Right lobe of liver (tissue), 6 donors: ENCODE data around the gene PGM5. TPM values are rescaled to one million over a fixed set of nuclear protein-coding genes. Genes with fewer than 3 reads are reported as not detected.

Experiments
- ATAC-seq, 4 donors: fragments of 200-7000 bp; cut with Tn5 transposase; one replicate each; pipeline ENCODE4 v1.9.1; 2020; ENCODE audit warnings: mild to moderate bottlenecking in 4 of 4, moderate library complexity in 4 of 4
- DNase-seq, 3 donors: peaks; one replicate each; pipeline ENCODE4 v3.0.0-alpha.2; 2020
- H3K27ac ChIP-seq, 3 donors: fragments of 200-600 bp; one replicate each; pipeline ENCODE4 v1.8.0; 2022
- H3K27me3 ChIP-seq, 2 donors: fragments of 200-600 bp; one replicate each; pipeline ENCODE4 v1.8.0; 2022
- H3K36me3 ChIP-seq, 4 donors: fragments of 200-600 bp; sonication (generic) in 1 of 4; one replicate each; pipeline versions ENCODE4 v1.5.1 to v1.8.0; 2017 to 2022; ENCODE audit warnings: control low read depth in 1 of 4
- H3K4me1 ChIP-seq, 4 donors: fragments of 200-600 bp; sonication (generic) in 1 of 4; one replicate each; pipeline versions ENCODE4 v1.5.1 to v1.8.0; 2017 to 2022; ENCODE audit warnings: control low read depth in 1 of 4
- H3K4me3 ChIP-seq, 3 donors: fragments of 200-600 bp; one replicate each; pipeline ENCODE4 v1.8.0; 2022
- H3K9me3 ChIP-seq, 4 donors: fragments of 200-600 bp; sonication (generic) in 1 of 4; one replicate each; pipeline versions ENCODE4 v1.5.1 to v1.8.0; 2017 to 2022; ENCODE audit warnings: control low read depth in 1 of 4
- POLR2A ChIP-seq: fragments of 450-650 bp; IDR thresholded peaks from one replicate; pipeline ENCODE4 v1.6.1; 2017; ENCODE audit warnings: antibody characterized with exemption, mild to moderate bottlenecking
- WGBS: methylation state at CpG from one replicate; pipeline ENCODE4 v1.1.6; 2018; ENCODE audit warnings: low coverage, low lambda C conversion rate; ENCODE audit not compliant: insufficient coverage; ENCODE audit errors: missing lambda C conversion rate; 5-methylcytosine and 5-hydroxymethylcytosine counted together
- intact Hi-C, 2 donors: fragments of 100-400 bp; cut with DNase I; formaldehyde crosslinking; loops; one replicate each; pipeline versions ENCODE4 v1.11.2 to v1.14.1; 2022
- total RNA-seq, 6 experiments: library from RNA; depleted of rRNA in 2 of 6; stranded (reverse); fragments of >200 nt in 2 of 6; fragmentation: NEBNext Ultra II Directional in 3 of 6; extraction: Animal tissue kit (Norgen Biotek cat#: 25700) in 3 of 6; gene quantifications; one replicate each; pipeline versions ENCODE4 v1.1.0 to v1.2.4, GENCODE V29; 2016 to 2023
- TF ChIP-seq, protein P1 (sequence below), 4 donors: fragments of 200-600 bp in 3 of 4; fragments of 450-650 bp in 1 of 4; IDR thresholded peaks; one replicate each; pipeline versions ENCODE4 v1.5.1 to v1.8.0; 2016 to 2022; ENCODE audit warnings: antibody characterized with exemption in 4 of 4, mild to moderate bottlenecking in 2 of 4
- donor health status: DM: no; HTN: yes; CAD: no.
- donor health status: DM: no; HTN: no; CAD: no.
- donor health status: DM: no; HTN: no; CAD: no.
- donor health status: DM: no; HTN: yes; CAD: no.
- donor health status: DM: no; HTN: yes; CAD: no.

PGM5 gene
- total RNA-seq, 6 experiments from 2014 or later, result 1.4 to 3.5 (median 2.9) TPM

DNA sequence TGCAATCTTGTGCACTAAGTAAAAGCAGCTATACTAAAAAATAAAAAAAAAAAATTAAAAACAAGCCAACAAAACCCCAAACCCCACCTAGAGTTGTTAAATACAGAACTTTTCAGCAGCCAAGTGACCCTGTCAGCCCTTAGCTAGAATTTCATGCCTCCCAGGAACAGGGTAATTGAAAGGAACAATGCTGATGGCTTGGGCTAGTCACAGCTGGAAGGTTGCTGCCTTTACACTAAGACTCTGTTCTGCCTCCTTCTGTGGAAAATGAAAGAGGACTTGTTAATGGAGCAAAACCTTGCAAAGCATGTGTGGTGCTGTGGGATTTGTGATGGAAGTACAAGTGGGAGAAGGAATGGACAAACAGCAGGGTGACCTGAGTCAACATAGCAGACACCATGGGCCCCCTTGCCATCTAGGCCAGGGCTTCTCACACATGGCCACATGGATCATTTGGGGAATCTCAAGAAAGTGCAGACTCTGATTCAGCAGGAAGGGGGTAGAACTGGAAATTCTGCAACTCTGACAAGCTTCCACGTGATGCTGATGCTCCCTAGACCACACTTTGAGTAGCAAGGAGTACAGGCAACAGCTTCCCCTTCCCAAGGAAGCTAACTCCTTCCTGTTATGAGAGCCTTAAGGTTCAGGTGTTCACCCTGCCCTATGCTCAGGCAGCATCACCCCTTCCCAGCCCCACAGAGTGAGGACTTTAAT lies 199.2 kb downstream of the PGM5 start:
- Histone ChIP-seq H3K27me3 (no peaks in the 10 kb centered on the region), H3K9me3 (no peaks in the 10 kb centered on the region), H3K36me3 (no peaks in the 10 kb centered on the region), H3K27ac (no peak overlapping the region), H3K4me3 (no peak overlapping the region), H3K4me1 (no peaks in the 10 kb centered on the region)
- TF ChIP-seq POLR2A, result no peak
- TF ChIP-seq, protein P1, sequence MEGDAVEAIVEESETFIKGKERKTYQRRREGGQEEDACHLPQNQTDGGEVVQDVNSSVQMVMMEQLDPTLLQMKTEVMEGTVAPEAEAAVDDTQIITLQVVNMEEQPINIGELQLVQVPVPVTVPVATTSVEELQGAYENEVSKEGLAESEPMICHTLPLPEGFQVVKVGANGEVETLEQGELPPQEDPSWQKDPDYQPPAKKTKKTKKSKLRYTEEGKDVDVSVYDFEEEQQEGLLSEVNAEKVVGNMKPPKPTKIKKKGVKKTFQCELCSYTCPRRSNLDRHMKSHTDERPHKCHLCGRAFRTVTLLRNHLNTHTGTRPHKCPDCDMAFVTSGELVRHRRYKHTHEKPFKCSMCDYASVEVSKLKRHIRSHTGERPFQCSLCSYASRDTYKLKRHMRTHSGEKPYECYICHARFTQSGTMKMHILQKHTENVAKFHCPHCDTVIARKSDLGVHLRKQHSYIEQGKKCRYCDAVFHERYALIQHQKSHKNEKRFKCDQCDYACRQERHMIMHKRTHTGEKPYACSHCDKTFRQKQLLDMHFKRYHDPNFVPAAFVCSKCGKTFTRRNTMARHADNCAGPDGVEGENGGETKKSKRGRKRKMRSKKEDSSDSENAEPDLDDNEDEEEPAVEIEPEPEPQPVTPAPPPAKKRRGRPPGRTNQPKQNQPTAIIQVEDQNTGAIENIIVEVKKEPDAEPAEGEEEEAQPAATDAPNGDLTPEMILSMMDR (IDR thresholded peaks at IDR 0.05), result no peak
- no CpG with 5 or more reads among the region's 1 CpG for WGBS
- DNase-seq (no peak), ATAC-seq (no peak)
- intact Hi-C loops, result no loop called here

DNA sequence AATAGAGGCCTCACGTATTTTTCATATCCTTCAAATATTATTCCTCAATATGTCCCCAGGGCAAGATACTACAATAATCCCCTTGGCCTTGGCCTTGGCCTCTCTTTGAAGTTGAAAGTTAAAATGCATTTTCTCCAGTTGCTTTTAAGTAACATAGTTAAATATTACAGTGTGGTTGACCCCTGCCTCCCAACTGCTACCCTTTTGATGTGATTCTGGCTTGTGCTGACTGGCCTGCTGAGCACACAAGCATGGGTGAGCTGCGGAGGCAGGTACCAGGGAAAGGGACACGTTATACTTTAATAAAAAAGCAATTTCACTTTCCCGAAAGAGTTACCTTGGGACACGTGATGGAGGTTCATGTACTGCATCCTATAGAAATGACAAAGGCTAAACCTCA lies 202.1 kb downstream of the PGM5 start:
- TF ChIP-seq, protein P1 (IDR thresholded peaks at IDR 0.05), result no peak
- TF ChIP-seq POLR2A, result no peak
- Histone ChIP-seq H3K4me3 (no peak overlapping the region), H3K4me1 (no peaks in the 10 kb centered on the region), H3K36me3 (no peaks in the 10 kb centered on the region), H3K27me3 (no peaks in the 10 kb centered on the region), H3K9me3 (no peaks in the 10 kb centered on the region), H3K27ac (no peak overlapping the region)
- DNase-seq (no peak), ATAC-seq (no peak)
- intact Hi-C loops, result no loop called here
- WGBS, result 71% methylated on average over 5 of the region's 5 CpGs

DNA sequence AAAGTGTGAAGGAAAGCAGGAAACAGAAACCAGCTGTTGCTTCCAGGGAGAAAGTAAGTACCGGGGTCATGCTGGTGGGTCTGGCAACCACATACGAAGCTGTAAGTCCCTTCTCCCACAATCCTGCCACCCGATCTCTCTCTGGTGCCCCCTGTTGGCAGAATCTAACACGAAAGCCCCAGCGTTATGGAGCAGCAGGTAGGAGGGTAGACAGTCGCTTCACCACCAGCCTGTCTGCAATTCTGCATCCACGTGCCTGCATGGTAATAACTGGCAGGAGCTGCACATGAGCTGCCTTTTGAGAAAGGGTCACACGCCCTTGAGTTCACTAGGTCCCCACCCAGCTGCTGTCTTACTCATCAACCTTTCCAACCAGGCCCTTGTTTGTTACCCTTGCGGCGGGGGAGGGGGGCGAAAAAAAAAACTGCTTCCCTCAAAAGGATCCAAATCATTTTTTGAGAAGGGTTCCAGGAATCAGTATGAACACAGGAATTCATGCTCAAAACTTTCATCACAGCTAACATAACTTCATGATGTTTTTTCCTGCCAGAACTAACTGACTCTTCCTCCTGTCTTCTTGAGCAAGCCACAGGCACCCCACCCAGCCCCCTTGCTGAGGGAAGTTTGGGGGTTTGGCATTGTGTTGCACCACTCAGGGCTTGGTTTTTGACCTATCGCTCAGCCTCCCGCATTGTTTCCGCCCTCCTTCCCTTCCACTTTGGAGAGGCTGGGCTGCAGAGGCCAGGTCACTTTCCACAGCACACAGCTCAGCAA lies 203.8 kb downstream of the PGM5 start:
- WGBS, result 40% methylated on average over 8 of the region's 14 CpGs
- DNase-seq (peak; percentile 38 to 65 (median 53)), ATAC-seq (peak; percentile 66 to 79 (median 69))
- Histone ChIP-seq H3K36me3 (no peaks in the 10 kb centered on the region), H3K9me3 (no peaks in the 10 kb centered on the region), H3K4me1 (no peaks in the 10 kb centered on the region), H3K27me3 (no peaks in the 10 kb centered on the region), H3K27ac (no peak overlapping the region), H3K4me3 (no peak overlapping the region)
- TF ChIP-seq POLR2A, result no peak
- TF ChIP-seq, protein P1 (IDR thresholded peaks at IDR 0.05), result peak in 3 of 4 donors; percentile 28 to 49 (median 34)
- intact Hi-C loops, result no loop called here

DNA sequence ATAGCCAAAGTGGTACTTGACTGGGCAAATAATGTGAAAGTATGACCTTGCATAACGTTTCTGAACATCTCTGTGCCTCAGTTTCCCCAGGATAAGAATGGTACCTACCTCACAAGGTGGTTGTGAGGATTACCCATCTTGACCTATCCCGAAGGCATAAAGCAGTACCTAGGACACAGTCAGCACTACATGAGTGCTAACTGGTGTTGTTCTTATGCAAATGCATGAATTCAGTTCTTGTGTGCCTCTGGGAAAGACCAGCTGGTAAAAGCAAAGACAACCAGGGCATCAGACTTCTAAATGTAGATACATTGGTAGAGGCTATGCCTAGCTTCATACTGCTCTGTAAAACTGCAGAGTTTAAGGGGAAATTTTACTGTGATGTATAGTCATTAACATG lies 206.1 kb downstream of the PGM5 start:
- DNase-seq, result no peak
- intact Hi-C loops, result no loop called here
- H3K36me3 ChIP-seq, result no peaks in the 10 kb centered on the region
- H3K27me3 ChIP-seq, result no peaks in the 10 kb centered on the region
- H3K9me3 ChIP-seq, result no peaks in the 10 kb centered on the region
- H3K4me1 ChIP-seq, result no peaks in the 10 kb centered on the region
- no peak overlapping the region for H3K27ac ChIP-seq
- ATAC-seq, result no peak
- no peak overlapping the region for H3K4me3 ChIP-seq
- WGBS, result 0% methylated on average over 1 of the region's 2 CpGs
- no peak for TF ChIP-seq POLR2A

DNA sequence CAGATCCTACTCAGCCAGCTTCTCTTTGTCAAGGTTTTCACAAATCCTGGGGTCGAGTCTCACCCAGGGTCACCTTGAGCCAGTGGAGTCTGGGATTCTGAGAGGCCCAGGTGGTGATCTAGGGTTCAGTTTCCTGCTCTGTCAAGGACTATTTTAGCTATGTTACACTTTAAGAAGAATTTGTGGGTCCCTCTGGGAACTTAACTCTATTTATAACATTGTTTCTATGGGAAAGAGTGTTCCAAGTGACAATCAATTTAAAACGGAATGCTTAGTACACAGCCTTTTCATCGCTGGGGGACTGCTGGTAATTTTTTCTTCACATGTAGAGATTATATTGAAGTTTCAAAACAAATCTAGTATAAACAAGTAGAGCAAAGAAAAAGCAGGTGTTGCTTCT lies 211.2 kb downstream of the PGM5 start:
- Histone ChIP-seq H3K27ac (no peak overlapping the region), H3K4me1 (no peaks in the 10 kb centered on the region), H3K36me3 (no peaks in the 10 kb centered on the region), H3K9me3 (no peaks in the 10 kb centered on the region), H3K27me3 (no peaks in the 10 kb centered on the region), H3K4me3 (no peak overlapping the region)
- no peak for ATAC-seq
- no peak for DNase-seq
- WGBS, result 67% methylated on average over 3 of the region's 3 CpGs
- TF ChIP-seq POLR2A, result no peak
- TF ChIP-seq, protein P1 (IDR thresholded peaks at IDR 0.05), result no peak
- intact Hi-C loops, result no loop called here
